Measurements from ENCODE around the gene SPATS1. TPM values are rescaled to one million over a fixed set of nuclear protein-coding genes. Genes with fewer than 3 reads are reported as not detected.

The SPATS1 gene
- total and polyA plus RNA-seq, 4 donors, result 1.2 to 4.4 (median 2.3) TPM

DNA sequence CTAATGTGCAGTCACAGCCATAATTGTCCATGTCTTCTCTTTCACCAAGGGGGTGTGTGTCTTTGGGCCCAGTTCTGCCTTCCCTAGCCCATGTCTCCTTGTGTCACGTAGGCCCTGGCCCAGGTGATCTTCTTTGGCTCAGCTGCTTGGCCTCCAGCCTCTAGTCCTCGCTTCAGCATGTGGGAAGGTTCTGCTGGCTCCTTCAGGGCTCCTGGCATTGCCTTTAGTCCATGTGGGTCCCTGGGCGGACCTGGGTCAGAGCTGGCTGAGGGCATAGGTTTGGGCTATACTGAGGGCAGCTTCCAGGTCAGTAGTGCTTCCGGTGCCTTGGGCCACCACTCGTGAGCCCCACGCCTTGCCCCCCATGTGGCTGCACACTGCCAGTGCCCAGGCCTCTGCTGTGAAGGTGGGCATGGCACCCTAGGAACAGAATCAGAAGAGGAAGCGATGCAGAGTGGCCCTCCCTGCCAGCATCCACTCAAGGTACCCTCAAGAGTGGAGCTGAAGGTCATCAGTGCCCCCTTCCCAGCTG is 42.1 kb upstream of the SPATS1 start:
- no peak for ATAC-seq (ENCODE audit: insufficient read depth, low FRiP score)
- Histone ChIP-seq H3K27ac (ENCODE audit: low read depth in 1 of 2, low read length in 1 of 2) (no peak overlapping the region), H3K36me3 (ENCODE audit: control insufficient read depth in 4 of 4, insufficient read depth in 4 of 4, low read length in 4 of 4) (peaks cover 0 to 49% (median 34%) of the 10 kb centered on the region in 4 donors), H3K9ac (ENCODE audit: insufficient read depth in 1 of 2, low read length in 2 of 2) (no peak overlapping the region), H3K4me1 (ENCODE audit: control insufficient read depth in 5 of 5, insufficient read depth in 5 of 5, low read length in 5 of 5) (peaks cover 0 to 12% (median 0%) of the 10 kb centered on the region in 5 donors), H3K27me3 (ENCODE audit: control insufficient read depth in 3 of 3, insufficient read depth in 3 of 3, low read length in 2 of 3) (peaks cover 0 to 26% (median 16%) of the 10 kb centered on the region in 3 donors), H3K4me3 (no peak overlapping the region), H3K9me3 (ENCODE audit: control insufficient read depth in 4 of 4, insufficient read depth in 3 of 4, low read length in 3 of 4) (peaks cover 0 to 2% (median 0%) of the 10 kb centered on the region in 4 donors)
- WGBS, 2 donors, result 85 to 92% methylated on average over 7 of the region's 7 CpGs
- TF ChIP-seq, protein P1, sequence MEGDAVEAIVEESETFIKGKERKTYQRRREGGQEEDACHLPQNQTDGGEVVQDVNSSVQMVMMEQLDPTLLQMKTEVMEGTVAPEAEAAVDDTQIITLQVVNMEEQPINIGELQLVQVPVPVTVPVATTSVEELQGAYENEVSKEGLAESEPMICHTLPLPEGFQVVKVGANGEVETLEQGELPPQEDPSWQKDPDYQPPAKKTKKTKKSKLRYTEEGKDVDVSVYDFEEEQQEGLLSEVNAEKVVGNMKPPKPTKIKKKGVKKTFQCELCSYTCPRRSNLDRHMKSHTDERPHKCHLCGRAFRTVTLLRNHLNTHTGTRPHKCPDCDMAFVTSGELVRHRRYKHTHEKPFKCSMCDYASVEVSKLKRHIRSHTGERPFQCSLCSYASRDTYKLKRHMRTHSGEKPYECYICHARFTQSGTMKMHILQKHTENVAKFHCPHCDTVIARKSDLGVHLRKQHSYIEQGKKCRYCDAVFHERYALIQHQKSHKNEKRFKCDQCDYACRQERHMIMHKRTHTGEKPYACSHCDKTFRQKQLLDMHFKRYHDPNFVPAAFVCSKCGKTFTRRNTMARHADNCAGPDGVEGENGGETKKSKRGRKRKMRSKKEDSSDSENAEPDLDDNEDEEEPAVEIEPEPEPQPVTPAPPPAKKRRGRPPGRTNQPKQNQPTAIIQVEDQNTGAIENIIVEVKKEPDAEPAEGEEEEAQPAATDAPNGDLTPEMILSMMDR (IDR thresholded peaks at IDR 0.05; ENCODE audit: control extremely low read depth, extremely low read depth), result no peak
- no peak for DNase-seq

DNA sequence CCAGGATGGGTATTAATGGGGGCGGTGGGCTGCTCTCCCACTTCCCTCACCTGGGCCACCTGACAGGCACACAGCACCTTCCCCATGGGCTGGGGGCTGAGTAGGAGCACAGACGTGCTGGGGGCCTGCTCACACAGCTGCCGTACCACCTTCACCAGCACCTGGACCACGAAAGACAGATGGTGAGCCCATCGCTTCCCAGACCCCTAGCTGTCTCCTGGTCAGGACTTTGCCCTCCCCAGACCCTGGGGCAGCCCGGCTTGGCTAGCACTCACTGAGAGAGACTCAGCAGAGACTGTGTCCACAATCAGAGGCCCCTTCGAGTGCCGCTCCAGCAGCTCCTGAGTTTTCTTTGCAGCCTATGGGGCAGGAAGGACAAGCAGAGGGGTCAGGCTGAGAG is 41.3 kb upstream of the SPATS1 start:
- DNase-seq (no peak), ATAC-seq (ENCODE audit: insufficient read depth, low FRiP score) (no peak)
- no peak overlapping the region for H3K4me3 ChIP-seq
- H3K27ac ChIP-seq (ENCODE audit: low read depth in 1 of 2, low read length in 1 of 2), result no peak overlapping the region
- H3K36me3 ChIP-seq (ENCODE audit: control insufficient read depth in 4 of 4, insufficient read depth in 4 of 4, low read length in 4 of 4), result peaks cover 0 to 56% (median 39%) of the 10 kb centered on the region in 4 donors
- H3K9me3 ChIP-seq (ENCODE audit: control insufficient read depth in 4 of 4, insufficient read depth in 3 of 4, low read length in 3 of 4), result peaks cover 0 to 2% (median 0%) of the 10 kb centered on the region in 4 donors
- H3K4me1 ChIP-seq (ENCODE audit: control insufficient read depth in 5 of 5, insufficient read depth in 5 of 5, low read length in 5 of 5), result peaks cover 0 to 12% (median 0%) of the 10 kb centered on the region in 5 donors
- H3K9ac ChIP-seq (ENCODE audit: insufficient read depth in 1 of 2, low read length in 2 of 2), result no peak overlapping the region
- WGBS, 2 donors, result 93 to 95% methylated on average over 8 of the region's 8 CpGs
- TF ChIP-seq, protein P1 (IDR thresholded peaks at IDR 0.05; ENCODE audit: control extremely low read depth, extremely low read depth), result no peak
- H3K27me3 ChIP-seq (ENCODE audit: control insufficient read depth in 3 of 3, insufficient read depth in 3 of 3, low read length in 2 of 3), result peaks cover 0 to 19% (median 9%) of the 10 kb centered on the region in 3 donors

DNA sequence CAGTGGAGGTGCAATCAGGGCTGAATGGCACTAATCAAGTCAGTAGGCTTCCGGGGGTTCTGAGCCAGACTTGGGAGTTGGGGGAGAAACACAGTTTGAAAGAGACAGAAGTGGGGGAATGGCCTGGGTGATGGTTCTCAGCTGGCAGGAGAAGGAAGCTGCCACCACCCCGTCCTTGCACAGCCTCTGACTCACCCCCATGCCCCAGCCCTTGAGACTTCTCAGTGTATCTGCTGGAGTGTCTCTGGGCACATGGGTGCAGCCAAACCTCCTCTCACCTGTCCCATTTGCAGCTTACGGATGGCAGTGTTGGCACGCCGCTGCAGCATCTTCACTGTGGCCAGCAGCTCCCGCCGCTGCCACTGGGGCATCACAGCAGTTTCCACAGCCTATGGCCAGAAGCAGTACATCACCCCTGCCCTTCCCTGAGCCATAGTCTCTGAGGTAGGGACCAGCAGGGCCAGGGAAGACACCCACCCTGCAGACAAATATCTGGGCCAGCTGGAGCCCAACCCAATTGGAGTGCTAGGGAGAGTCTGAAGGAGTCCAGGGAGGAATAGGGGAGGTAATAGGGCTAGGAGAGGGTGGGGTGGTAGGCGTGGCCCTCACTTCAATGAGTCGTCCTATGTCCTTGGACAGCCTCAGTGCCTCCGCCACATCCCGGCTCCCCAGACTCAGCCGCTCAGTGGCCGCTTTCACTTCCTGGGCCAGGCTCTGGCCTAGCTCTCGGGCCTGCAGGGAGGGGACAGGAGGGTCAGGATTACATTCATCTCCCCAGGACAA is 40.5 kb upstream of the SPATS1 start:
- ATAC-seq (ENCODE audit: insufficient read depth, low FRiP score), result no peak
- Histone ChIP-seq H3K9me3 (ENCODE audit: control insufficient read depth in 4 of 4, insufficient read depth in 3 of 4, low read length in 3 of 4) (peaks cover 0 to 2% (median 0%) of the 10 kb centered on the region in 4 donors), H3K4me1 (ENCODE audit: control insufficient read depth in 5 of 5, insufficient read depth in 5 of 5, low read length in 5 of 5) (peaks cover 0 to 10% (median 0%) of the 10 kb centered on the region in 5 donors), H3K27me3 (ENCODE audit: control insufficient read depth in 3 of 3, insufficient read depth in 3 of 3, low read length in 2 of 3) (peaks cover 0 to 10% (median 0%) of the 10 kb centered on the region in 3 donors), H3K27ac (ENCODE audit: low read depth in 1 of 2, low read length in 1 of 2) (no peak overlapping the region), H3K4me3 (no peak overlapping the region), H3K36me3 (ENCODE audit: control insufficient read depth in 4 of 4, insufficient read depth in 4 of 4, low read length in 4 of 4) (peaks cover 0 to 63% (median 41%) of the 10 kb centered on the region in 4 donors), H3K9ac (ENCODE audit: insufficient read depth in 1 of 2, low read length in 2 of 2) (no peak overlapping the region)
- DNase-seq, result no peak
- TF ChIP-seq, protein P1 (IDR thresholded peaks at IDR 0.05; ENCODE audit: control extremely low read depth, extremely low read depth), result no peak
- WGBS, 2 donors, result 89 to 93% methylated on average over 14 of the region's 14 CpGs

Data from lung (tissue), 12 donors.